Measurements from ENCODE around the gene METAP2. TPM values are rescaled to one million over a fixed set of nuclear protein-coding genes. Genes with fewer than 3 reads are reported as not detected.

METAP2 gene
- total RNA-seq, 1 donor from 2014 or later: 62.6 TPM

DNA sequence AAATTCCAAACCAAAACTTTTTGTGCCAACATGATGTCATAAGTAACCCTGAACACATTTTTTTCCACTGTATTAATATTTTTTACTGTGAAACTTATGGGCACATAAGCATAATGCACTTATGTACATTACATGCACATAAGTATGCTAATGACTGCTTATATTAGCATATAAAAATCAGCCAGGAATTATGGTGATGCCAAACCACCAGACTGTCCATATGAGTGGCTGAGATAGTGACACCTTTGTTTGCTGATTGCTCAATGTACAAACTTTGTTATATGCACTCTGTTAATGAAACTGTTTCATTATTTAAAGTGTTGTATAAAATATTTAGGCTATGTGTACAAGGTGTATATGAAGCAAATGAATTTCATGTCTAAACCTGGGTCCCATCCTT lies 45.0 kb downstream of the METAP2 start:
- Histone ChIP-seq H3K4me3 (no peak overlapping the region), H3K36me3 (peaks cover 0 to 5% of the 10 kb centered on the region in 2 donors), H3K4me1 (no peaks in the 10 kb centered on the region), H3K27ac (no peak overlapping the region), H3K9me3 (no peaks in the 10 kb centered on the region), H3K27me3 (no peaks in the 10 kb centered on the region)
- TF ChIP-seq CTCF (IDR thresholded peaks at IDR 0.05) (no peak), POLR2AphosphoS5 (IDR thresholded peaks at IDR 0.05; ENCODE audit: insufficient read depth in 1 of 2, low read depth in 1 of 2) (no peak), POLR2A (IDR thresholded peaks at IDR 0.05) (no peak)
- no peak for DNase-seq (ENCODE audit: extremely low spot score in 2 of 2)
- intact Hi-C loops (cut with DNase I): no loop called here

DNA sequence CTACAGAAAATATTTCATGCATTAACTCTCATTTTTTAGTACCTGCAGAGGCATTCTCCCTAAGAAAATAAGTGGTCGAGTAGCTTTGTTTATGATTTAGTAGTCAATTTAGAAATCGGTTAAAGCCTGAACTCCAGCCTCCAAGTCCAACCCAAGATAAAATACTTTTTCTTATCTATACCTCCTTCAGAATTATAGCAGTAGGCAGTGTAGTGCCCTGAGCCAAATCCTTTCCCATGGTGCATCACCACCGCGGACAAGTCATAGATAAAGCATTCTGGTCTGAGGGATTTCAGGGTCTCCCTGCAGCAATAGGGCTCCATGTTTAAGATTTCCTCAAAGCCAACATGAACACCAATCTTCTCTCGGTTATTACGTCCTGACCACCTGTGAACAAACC lies 46.9 kb downstream of the METAP2 start:
- no peak overlapping the region for H3K4me3 ChIP-seq
- no peak overlapping the region for H3K27ac ChIP-seq
- intact Hi-C loops (cut with DNase I): no loop called here
- TF ChIP-seq CTCF (IDR thresholded peaks at IDR 0.05) (no peak), POLR2A (IDR thresholded peaks at IDR 0.05) (no peak), POLR2AphosphoS5 (IDR thresholded peaks at IDR 0.05; ENCODE audit: insufficient read depth in 1 of 2, low read depth in 1 of 2) (no peak)
- no peaks in the 10 kb centered on the region for H3K4me1 ChIP-seq
- DNase-seq (ENCODE audit: extremely low spot score in 2 of 2): no peak
- no peaks in the 10 kb centered on the region for H3K9me3 ChIP-seq
- no peaks in the 10 kb centered on the region for H3K27me3 ChIP-seq
- no peaks in the 10 kb centered on the region for H3K36me3 ChIP-seq

DNA sequence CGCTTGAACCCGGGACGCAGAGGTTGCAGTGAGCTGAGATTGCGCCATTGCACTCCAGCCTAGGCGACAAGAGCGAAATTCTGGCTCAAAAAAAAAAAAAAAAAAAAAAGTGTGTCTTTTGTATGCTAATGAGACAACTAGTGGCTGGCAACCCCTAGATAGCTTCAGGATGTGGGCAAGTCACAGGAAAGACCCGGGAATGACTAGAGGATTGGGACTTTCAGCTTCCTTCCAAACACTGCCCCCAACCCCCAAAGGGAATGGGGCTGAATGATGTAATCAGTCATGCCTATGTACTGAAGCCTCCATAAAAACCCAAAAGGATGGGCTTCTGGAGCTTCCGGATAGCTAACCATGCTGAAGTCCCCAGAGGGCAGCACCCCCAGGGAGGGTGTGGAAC lies 48.7 kb downstream of the METAP2 start:
- H3K36me3 ChIP-seq: no peaks in the 10 kb centered on the region
- H3K9me3 ChIP-seq: no peaks in the 10 kb centered on the region
- H3K27ac ChIP-seq: no peak overlapping the region
- intact Hi-C loops (cut with DNase I): no loop called here
- no peak for DNase-seq (ENCODE audit: extremely low spot score in 2 of 2)
- TF ChIP-seq POLR2A (IDR thresholded peaks at IDR 0.05) (no peak), CTCF (IDR thresholded peaks at IDR 0.05) (no peak), POLR2AphosphoS5 (IDR thresholded peaks at IDR 0.05; ENCODE audit: insufficient read depth in 1 of 2, low read depth in 1 of 2) (no peak)
- H3K27me3 ChIP-seq: no peaks in the 10 kb centered on the region
- no peaks in the 10 kb centered on the region for H3K4me1 ChIP-seq
- no peak overlapping the region for H3K4me3 ChIP-seq

DNA sequence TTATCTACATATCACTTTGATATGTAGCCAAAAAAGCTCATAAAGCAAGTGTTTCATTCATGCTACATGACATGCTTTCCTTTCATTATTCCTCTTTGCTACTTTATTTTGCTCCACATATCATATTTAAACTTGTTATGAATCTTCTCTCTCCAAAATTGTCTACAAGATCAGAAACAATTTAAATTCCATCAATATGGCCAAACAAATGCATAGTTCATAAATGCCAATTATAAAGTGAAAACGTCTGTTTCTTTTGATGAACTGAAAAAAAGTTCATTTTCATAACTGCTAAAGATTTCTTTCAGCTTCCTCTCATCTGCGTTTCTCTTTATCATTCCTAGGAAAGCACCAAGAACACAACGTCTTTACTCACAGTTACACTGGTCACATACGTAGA lies 54.5 kb downstream of the METAP2 start:
- H3K27ac ChIP-seq: no peak overlapping the region
- TF ChIP-seq CTCF (IDR thresholded peaks at IDR 0.05) (no peak), POLR2A (IDR thresholded peaks at IDR 0.05) (no peak), POLR2AphosphoS5 (IDR thresholded peaks at IDR 0.05; ENCODE audit: insufficient read depth in 1 of 2, low read depth in 1 of 2) (no peak)
- H3K36me3 ChIP-seq: no peaks in the 10 kb centered on the region
- DNase-seq (ENCODE audit: extremely low spot score in 2 of 2): no peak
- no peaks in the 10 kb centered on the region for H3K9me3 ChIP-seq
- H3K4me1 ChIP-seq: no peaks in the 10 kb centered on the region
- no peaks in the 10 kb centered on the region for H3K27me3 ChIP-seq
- no peak overlapping the region for H3K4me3 ChIP-seq
- intact Hi-C loops (cut with DNase I): no loop called here

DNA sequence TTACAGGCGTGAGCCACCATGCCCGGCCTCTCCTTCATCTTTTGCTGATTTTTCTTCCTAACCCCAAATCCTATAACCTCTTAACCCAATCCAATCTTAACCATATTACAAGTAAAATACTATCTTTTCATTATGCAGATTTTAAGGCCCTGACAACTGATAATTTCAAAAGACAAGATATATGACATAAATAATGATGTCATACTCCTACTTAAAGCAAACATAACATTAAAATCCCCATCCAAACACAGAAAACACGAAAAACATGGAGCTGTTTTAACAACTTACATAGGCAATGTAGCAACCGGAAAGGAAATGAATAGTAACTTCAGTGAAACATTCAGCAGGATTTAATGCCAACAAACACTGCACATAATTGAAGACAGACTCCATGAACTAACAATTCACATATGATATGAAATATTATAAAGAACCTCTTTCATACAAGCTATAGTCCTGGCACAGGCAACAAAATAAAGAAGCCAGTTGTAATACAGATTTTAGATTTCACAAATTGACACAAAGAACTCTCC lies 55.8 kb downstream of the METAP2 start:
- intact Hi-C loops (cut with DNase I): no loop called here

More for the DNA sequence above, 55.8 kb downstream of the METAP2 start:
- H3K27me3 ChIP-seq: no peaks in the 10 kb centered on the region
- no peak overlapping the region for H3K4me3 ChIP-seq
- TF ChIP-seq POLR2A (IDR thresholded peaks at IDR 0.05) (no peak), CTCF (IDR thresholded peaks at IDR 0.05) (no peak), POLR2AphosphoS5 (IDR thresholded peaks at IDR 0.05; ENCODE audit: insufficient read depth in 1 of 2, low read depth in 1 of 2) (no peak)
- no peaks in the 10 kb centered on the region for H3K4me1 ChIP-seq
- no peak for DNase-seq (ENCODE audit: extremely low spot score in 2 of 2)
- no peaks in the 10 kb centered on the region for H3K9me3 ChIP-seq
- no peaks in the 10 kb centered on the region for H3K36me3 ChIP-seq
- H3K27ac ChIP-seq: no peak overlapping the region
